H1 (cell line): Measurements from ENCODE around the gene MARK1. TPM values are rescaled to one million over a fixed set of nuclear protein-coding genes. Genes with fewer than 3 reads are reported as not detected.

ENCODE experiments used
- CBX8 ChIP-seq: fragments of 300-800, 300-1000 bp; sonication (generic); IDR thresholded peaks from 2 replicates; pipeline ENCODE4 v1.7.1; 2016; ENCODE audit warnings: low read depth, low read length, borderline replicate concordance
- EP300 ChIP-seq, 2 experiments: IDR thresholded peaks; 1 replicate in 1 of 2; 2 replicates in 1 of 2; pipeline ENCODE4 v1.6.1; 2011 to 2012; ENCODE audit warnings: low read depth in 2 of 2, low read length in 2 of 2, mild to moderate bottlenecking in 2 of 2, borderline replicate concordance in 1 of 2, inconsistent platforms in 1 of 2, moderate library complexity in 1 of 2
- RFX5 ChIP-seq: IDR thresholded peaks from 2 replicates; pipeline ENCODE4 v1.6.1; 2011; ENCODE audit warnings: low read depth, low read length, improper control_type of control experiment, borderline replicate concordance
- SP4 ChIP-seq: IDR thresholded peaks from 2 replicates; pipeline ENCODE4 v1.6.1; 2012; ENCODE audit warnings: low read length, inconsistent platforms
- YY1 ChIP-seq: IDR thresholded peaks from 2 replicates; pipeline ENCODE4 v1.6.1; 2011; ENCODE audit warnings: low read depth, mild to moderate bottlenecking, low read length
- polyA plus RNA-seq, 7 experiments: library from polyadenylated mRNA; depleted of rRNA in 3 of 7; stranded (reverse) in 5 of 7; unstranded in 2 of 7; fragments of >200 nt in 5 of 7; fragments of 200-250 nt in 2 of 7; gene quantifications; 1 replicate in 5 of 7; 2 replicates in 1 of 7; 4 replicates in 1 of 7; pipeline versions ENCODE4 v1.2.1 to v1.2.3, GENCODE V29; 2011 to 2013; ENCODE audit warnings: missing spikeins in 2 of 7, mixed read lengths in 2 of 7
- total RNA-seq: library from RNA; stranded (reverse); fragmentation: NEBNext Ultra II Directional; extraction: Animal tissue kit (Norgen Biotek cat#: 25700); gene quantifications from 2 replicates; pipeline ENCODE4 v1.2.1, GENCODE V29; 2021
- TF ChIP-seq, protein P1 (sequence below), 3 experiments: IDR thresholded peaks; 1 replicate in 2 of 3; 2 replicates in 1 of 3; pipeline versions ENCODE4 v1.5.1 to v1.6.1; 2011; ENCODE audit warnings: low read length in 3 of 3, mild to moderate bottlenecking in 3 of 3, inconsistent platforms in 2 of 3, low read depth in 1 of 3, moderate library complexity in 1 of 3; ENCODE audit not compliant: insufficient read depth in 1 of 3; ENCODE audit errors: control extremely low read depth in 1 of 3

MARK1 gene
- total and polyA plus RNA-seq, 2 of the 8 experiments (the other 6 are each of a cell fraction or from before 2014, with no cell fraction given): 5.5 to 20.5 TPM

DNA sequence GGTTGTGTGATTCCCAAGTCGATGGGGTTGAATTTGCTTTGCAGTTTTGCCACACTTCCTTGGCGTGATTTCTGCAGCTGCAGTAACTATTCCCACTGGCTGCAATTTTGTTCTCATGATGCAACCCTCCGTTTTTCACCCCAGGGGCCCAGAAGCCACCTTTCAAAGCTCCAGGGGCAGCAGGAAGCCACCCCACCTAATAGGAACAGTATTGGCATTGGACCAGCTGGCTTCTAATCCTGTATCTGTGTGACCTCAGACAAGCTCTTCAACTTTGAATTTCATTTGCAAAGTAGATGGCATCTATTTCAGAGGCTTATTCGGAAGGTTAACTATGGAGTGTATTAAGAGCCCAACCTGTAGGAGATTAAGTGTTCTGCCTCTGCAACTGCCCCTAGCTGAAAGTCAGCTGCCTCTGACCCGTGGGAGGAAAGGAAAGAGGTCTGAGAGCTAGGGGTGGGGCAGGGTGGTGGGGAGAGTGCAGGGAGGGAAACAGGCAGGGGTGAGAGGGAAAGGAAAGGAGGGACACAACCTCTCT, 174.9 kb downstream of the MARK1 start (continued):
- TF ChIP-seq, protein P1, sequence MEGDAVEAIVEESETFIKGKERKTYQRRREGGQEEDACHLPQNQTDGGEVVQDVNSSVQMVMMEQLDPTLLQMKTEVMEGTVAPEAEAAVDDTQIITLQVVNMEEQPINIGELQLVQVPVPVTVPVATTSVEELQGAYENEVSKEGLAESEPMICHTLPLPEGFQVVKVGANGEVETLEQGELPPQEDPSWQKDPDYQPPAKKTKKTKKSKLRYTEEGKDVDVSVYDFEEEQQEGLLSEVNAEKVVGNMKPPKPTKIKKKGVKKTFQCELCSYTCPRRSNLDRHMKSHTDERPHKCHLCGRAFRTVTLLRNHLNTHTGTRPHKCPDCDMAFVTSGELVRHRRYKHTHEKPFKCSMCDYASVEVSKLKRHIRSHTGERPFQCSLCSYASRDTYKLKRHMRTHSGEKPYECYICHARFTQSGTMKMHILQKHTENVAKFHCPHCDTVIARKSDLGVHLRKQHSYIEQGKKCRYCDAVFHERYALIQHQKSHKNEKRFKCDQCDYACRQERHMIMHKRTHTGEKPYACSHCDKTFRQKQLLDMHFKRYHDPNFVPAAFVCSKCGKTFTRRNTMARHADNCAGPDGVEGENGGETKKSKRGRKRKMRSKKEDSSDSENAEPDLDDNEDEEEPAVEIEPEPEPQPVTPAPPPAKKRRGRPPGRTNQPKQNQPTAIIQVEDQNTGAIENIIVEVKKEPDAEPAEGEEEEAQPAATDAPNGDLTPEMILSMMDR (IDR thresholded peaks at IDR 0.05; ENCODE audit: control extremely low read depth in 1 of 3, insufficient read depth in 1 of 3, low read depth in 1 of 3, low read length in 3 of 3): no peak
- TF ChIP-seq YY1: no peak
- TF ChIP-seq RFX5: no peak
- TF ChIP-seq SP4: no peak
- no peak for TF ChIP-seq CBX8
- no peak for TF ChIP-seq EP300 (IDR thresholded peaks at IDR 0.05; ENCODE audit: borderline replicate concordance in 1 of 2, low read depth in 2 of 2, low read length in 2 of 2)
